GM12864 (cell line): Measurements from ENCODE around the gene STK32B.

ENCODE experiments used
- DNase-seq: peaks from one replicate; pipeline ENCODE4 v3.0.0-alpha.2; 2011; ENCODE audit warnings: low read depth
- H3K4me3 ChIP-seq: 2 replicates; pipeline ENCODE4 v1.5.1; 2011; ENCODE audit warnings: mild to moderate bottlenecking, low read depth, low read length, control low read depth
- TF ChIP-seq, protein P1 (sequence below): IDR thresholded peaks from 2 replicates; pipeline ENCODE4 v1.5.1; 2011; ENCODE audit warnings: low read depth, mild to moderate bottlenecking, moderate library complexity, low read length, control low read depth, inconsistent platforms; ENCODE audit errors: missing control alignments

Gene STK32B

DNA sequence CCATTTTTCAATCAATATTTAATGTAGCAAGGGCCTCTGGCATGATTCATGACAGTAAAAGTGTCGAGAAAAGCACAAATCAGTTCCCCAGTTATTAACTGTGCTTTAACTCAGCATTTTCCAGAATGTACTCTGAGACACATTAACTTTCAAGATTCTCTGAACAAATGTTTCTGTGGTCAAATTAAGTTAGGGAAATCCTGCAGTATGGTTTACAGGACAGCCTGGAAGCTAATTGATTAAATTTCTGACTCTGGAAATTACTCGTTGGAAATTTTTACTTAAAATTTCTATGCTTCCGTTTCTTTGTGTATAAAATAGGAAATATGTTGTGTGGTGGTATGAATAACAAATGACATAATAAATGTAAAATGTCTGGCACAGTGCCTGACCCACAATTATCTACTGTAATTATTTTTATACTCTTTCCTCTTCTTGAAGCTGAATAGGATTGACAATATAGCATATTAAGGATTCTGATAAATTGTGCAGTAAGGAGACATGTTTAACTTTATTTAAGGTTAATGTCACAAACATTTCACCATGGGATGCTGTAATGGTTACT lies 33.7 kb downstream of the STK32B start:
- no peak for DNase-seq
- TF ChIP-seq, protein P1, sequence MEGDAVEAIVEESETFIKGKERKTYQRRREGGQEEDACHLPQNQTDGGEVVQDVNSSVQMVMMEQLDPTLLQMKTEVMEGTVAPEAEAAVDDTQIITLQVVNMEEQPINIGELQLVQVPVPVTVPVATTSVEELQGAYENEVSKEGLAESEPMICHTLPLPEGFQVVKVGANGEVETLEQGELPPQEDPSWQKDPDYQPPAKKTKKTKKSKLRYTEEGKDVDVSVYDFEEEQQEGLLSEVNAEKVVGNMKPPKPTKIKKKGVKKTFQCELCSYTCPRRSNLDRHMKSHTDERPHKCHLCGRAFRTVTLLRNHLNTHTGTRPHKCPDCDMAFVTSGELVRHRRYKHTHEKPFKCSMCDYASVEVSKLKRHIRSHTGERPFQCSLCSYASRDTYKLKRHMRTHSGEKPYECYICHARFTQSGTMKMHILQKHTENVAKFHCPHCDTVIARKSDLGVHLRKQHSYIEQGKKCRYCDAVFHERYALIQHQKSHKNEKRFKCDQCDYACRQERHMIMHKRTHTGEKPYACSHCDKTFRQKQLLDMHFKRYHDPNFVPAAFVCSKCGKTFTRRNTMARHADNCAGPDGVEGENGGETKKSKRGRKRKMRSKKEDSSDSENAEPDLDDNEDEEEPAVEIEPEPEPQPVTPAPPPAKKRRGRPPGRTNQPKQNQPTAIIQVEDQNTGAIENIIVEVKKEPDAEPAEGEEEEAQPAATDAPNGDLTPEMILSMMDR = no peak
- no peak overlapping the region for H3K4me3 ChIP-seq

DNA sequence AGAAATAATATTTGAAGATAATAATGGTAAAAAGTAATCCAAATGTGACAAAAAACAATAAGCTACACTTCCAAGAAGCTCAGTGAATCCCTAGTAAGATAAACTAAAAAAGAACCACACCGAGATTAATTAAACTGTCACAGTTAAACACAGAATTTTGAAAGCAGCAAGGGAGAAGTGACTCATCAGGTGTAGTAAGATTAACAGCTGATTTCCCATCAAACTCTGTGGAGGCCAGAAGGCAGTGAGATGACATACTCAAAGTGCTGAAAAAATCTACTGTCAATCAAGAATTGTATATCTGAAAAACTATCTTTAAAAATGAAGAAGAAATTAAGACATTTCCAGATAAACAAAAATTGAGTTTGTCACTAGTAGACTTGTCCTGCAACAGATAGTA lies 35.3 kb downstream of the STK32B start:
- DNase-seq = no peak
- H3K4me3 ChIP-seq = no peak overlapping the region
- TF ChIP-seq, protein P1 = no peak

DNA sequence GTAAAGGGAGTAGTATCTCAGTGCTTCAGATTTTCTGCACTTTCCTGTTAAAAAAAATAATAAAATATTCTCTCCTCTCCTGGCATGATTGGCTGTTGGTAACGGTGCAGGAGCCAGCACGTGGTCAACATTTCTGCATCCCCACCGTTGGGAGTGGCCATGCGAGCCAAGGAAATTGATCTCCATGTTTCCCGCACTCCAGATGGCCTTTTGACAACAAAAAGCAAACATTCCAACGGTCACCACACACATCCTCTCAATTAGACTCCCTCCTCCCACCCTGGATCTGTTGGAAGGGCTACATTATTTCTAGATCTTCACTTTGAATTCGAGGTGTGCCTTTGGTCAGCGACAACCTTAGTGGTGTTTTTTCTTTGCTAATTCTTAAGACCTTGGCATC lies 45.0 kb downstream of the STK32B start:
- TF ChIP-seq, protein P1 = no peak
- H3K4me3 ChIP-seq = no peak overlapping the region
- no peak for DNase-seq

DNA sequence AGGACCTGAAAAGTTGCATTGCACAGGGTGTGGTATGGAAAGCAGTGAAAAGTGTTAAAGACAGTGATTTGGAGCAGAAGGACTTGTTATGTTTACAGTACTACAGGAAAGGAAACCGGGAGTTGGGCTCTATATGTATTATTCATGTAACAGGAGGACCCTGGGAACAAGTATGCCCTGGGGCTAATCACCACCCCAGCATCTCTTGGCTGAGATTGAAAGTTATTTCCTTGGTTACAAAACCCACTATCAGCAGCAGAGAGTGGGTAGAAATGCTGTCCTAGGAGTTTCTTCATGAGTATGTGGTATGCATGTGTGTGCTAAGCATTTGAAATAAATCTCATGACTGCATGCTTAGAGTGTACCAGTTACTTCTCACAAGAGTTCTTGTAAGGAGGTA lies 46.9 kb downstream of the STK32B start:
- TF ChIP-seq, protein P1 = no peak
- H3K4me3 ChIP-seq = no peak overlapping the region
- DNase-seq = no peak

DNA sequence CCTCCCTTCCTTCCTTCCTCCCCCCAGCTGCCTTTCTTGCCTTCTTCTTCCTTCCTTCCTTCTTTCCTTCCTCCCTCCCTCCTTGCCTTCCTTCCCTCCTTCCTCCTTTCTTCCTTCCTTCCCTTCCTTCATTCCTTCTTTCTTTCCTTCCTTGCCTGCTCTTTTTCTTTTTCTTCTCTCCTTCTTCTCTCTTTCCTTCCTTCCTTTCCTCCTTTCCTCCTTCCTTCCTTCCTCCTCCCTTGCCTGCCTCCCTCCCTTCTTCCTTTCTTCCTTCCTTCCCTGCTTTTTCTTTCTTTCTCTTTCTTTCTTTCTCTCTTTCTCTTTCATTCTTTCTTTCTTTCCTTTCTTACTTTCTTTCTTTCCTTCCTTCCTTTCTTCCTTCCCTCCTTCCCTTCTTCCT lies 49.1 kb downstream of the STK32B start:
- no peak overlapping the region for H3K4me3 ChIP-seq
- TF ChIP-seq, protein P1 = no peak
- DNase-seq = no peak

DNA sequence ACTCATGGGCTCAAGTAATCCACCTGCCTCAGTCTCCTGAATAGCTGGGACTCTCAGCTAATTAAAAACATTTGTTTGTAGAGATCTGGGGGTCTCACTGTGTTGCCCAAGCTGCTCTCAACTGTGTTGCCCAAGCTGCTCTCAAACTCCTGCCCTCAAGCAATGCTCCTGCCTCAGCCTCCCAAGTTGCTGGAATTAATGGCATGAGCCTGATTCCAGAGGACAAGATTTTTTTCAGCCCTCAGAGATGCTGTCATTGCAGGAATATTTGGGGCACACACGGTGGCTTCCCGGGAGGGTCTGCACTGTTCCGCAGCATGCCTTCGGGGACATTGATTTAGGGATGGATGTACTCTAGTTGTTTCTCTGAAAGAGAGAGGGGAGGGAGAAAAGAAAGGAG lies 49.7 kb downstream of the STK32B start:
- DNase-seq = no peak
- TF ChIP-seq, protein P1 = no peak
- H3K4me3 ChIP-seq = no peak overlapping the region

DNA sequence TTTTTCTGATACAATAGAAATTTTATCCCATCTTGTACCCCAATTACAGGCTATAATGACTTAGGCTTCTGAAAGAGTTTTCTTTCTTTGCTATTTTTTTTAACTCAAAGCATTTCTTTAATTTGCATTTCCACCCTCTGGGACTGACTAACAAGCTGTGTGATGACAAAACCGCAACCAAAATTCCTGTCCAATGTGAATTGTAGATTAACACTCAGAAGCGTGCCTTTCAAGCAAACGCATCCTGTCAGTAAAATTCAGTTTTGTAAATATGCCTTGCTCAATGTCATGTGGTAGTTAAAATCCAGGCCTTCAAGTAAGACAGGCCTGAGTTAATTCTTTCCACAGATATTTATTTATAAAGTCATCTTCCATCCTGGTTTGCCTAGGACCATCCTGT lies 50.3 kb downstream of the STK32B start:
- no peak for DNase-seq
- H3K4me3 ChIP-seq = no peak overlapping the region
- TF ChIP-seq, protein P1 = no peak
